CD4-positive, alpha-beta memory T cell (primary cell): Measurements from ENCODE around the gene ARMC9. TPM values are rescaled to one million over a fixed set of nuclear protein-coding genes. Genes with fewer than 3 reads are reported as not detected.

Source experiments
- CTCF ChIA-PET: fragments of 350-600 bp; sonication (Branson Sonifier 250); formaldehyde crosslinking; loops from one replicate; lab custom pipeline; 2021; ENCODE audit warnings: inconsistent platforms; ENCODE audit not compliant: partially characterized antibody; lab: Charles Lee
- POLR2A ChIA-PET: fragments of 350-600 bp; sonication (Branson Sonifier 250); formaldehyde crosslinking; loops from one replicate; lab custom pipeline; 2021; ENCODE audit not compliant: partially characterized antibody; lab: Charles Lee
- DNase-seq, 5 donors: peaks; one replicate each; pipeline versions ENCODE4 v3.0.0 to v3.0.0-alpha.2; 2020 to 2022; ENCODE audit warnings: mixed read lengths in 1 of 5
- H3K27ac ChIP-seq: one replicate; pipeline ENCODE4 v1.7.0; 2013; ENCODE audit warnings: low read depth, low read length
- H3K27me3 ChIP-seq: 2 replicates; pipeline ENCODE4 v1.7.0; 2013; ENCODE audit warnings: mild to moderate bottlenecking, low read length, moderate library complexity; ENCODE audit not compliant: insufficient read depth
- H3K36me3 ChIP-seq: 2 replicates; pipeline ENCODE4 v1.7.0; 2013; ENCODE audit warnings: mild to moderate bottlenecking, low read length, moderate library complexity; ENCODE audit not compliant: insufficient read depth
- H3K4me1 ChIP-seq: 2 replicates; pipeline ENCODE4 v1.7.0; 2013; ENCODE audit warnings: mild to moderate bottlenecking, low read length, moderate library complexity; ENCODE audit not compliant: insufficient read depth
- H3K4me3 ChIP-seq, 2 donors: one replicate each; pipeline ENCODE4 v1.7.0; 2013; ENCODE audit warnings: low read length in 2 of 2, mild to moderate bottlenecking in 1 of 2
- H3K9me3 ChIP-seq, 2 donors: one replicate each; pipeline ENCODE4 v1.7.0; 2013; ENCODE audit warnings: low read length in 2 of 2, control low read depth in 1 of 2; ENCODE audit not compliant: control insufficient read depth in 1 of 2
- H3K27ac Mint-ChIP-seq, 7 donors: one replicate each; pipeline ENCODE4 v1.8.0; 2020 to 2021; ENCODE audit warnings: mixed read lengths in 7 of 7, mild to moderate bottlenecking in 6 of 7, inconsistent platforms in 3 of 7, moderate library complexity in 3 of 7
- H3K27me3 Mint-ChIP-seq, 2 donors: one replicate each; pipeline ENCODE4 v1.8.0; 2020 to 2021; ENCODE audit warnings: mixed read lengths in 2 of 2
- H3K36me3 Mint-ChIP-seq, 2 donors: one replicate each; pipeline ENCODE4 v1.8.0; 2020 to 2021; ENCODE audit warnings: mixed read lengths in 2 of 2, inconsistent platforms in 1 of 2, mild to moderate bottlenecking in 1 of 2
- H3K4me1 Mint-ChIP-seq, 4 donors: one replicate each; pipeline ENCODE4 v1.8.0; 2020 to 2021; ENCODE audit warnings: mixed read lengths in 4 of 4, mild to moderate bottlenecking in 1 of 4
- H3K4me3 Mint-ChIP-seq, 8 donors: one replicate each; pipeline ENCODE4 v1.8.0; 2020 to 2021; ENCODE audit warnings: mixed read lengths in 8 of 8, mild to moderate bottlenecking in 7 of 8, moderate library complexity in 6 of 8, inconsistent platforms in 3 of 8
- H3K9me3 Mint-ChIP-seq, 8 donors: one replicate each; pipeline ENCODE4 v1.8.0; 2020 to 2021; ENCODE audit warnings: mixed read lengths in 8 of 8, mild to moderate bottlenecking in 5 of 8, inconsistent platforms in 3 of 8, moderate library complexity in 1 of 8
- intact Hi-C: fragments of 100-400 bp; cut with micrococcal nuclease; formaldehyde crosslinking; loops from one replicate; pipeline ENCODE4 v1.15.1; 2023
- polyA plus RNA-seq, 2 donors: library from polyadenylated mRNA; unstranded; fragments of 300-500 nt; fragmentation: Illumina TruSeq; gene quantifications; one replicate each; pipeline ENCODE4 v1.2.3, GENCODE V29; 2021
- total RNA-seq, 2 experiments: library from RNA; stranded (reverse); gene quantifications; one replicate each; pipeline ENCODE4 v1.2.3, GENCODE V29; 2021

ARMC9 gene
- total and polyA plus RNA-seq, 4 experiments from 2014 or later, result 0.50 to 1.4 (median 1.1) TPM; not detected in 1

GRCh38 chr2:231353469-231353868 lies 155.0 kb downstream of the ARMC9 start:
- Histone ChIP-seq H3K27ac (no peak overlapping the region), H3K4me1 (no peaks in the 10 kb centered on the region), H3K9me3 (no peaks in the 10 kb centered on the region), H3K27me3 (no peaks in the 10 kb centered on the region), H3K4me3 (no peak overlapping the region), H3K36me3 (no peaks in the 10 kb centered on the region)
- H3K27ac Mint-ChIP-seq, result no peak overlapping the region
- no peaks in the 10 kb centered on the region for H3K9me3 Mint-ChIP-seq
- DNase-seq, result no peak
- ChIA-PET POLR2A (no interaction called here), CTCF (no interaction called here)
- no peak overlapping the region for H3K4me3 Mint-ChIP-seq
- no peaks in the 10 kb centered on the region for H3K36me3 Mint-ChIP-seq
- no peaks in the 10 kb centered on the region for H3K4me1 Mint-ChIP-seq
- peaks cover 4 to 6% of the 10 kb centered on the region in 2 donors for H3K27me3 Mint-ChIP-seq
- intact Hi-C loops, result no loop called here

GRCh38 chr2:231355508-231356465 lies 157.4 kb downstream of the ARMC9 start:
- peaks cover 0 to 6% of the 10 kb centered on the region in 2 donors for H3K27me3 Mint-ChIP-seq

GRCh38 chr2:231356466-231356844 lies 158.0 kb downstream of the ARMC9 start:
- no peak for DNase-seq
- Histone ChIP-seq H3K27ac (no peak overlapping the region), H3K9me3 (no peaks in the 10 kb centered on the region)

More at GRCh38 chr2:231355508-231356465, 157.4 kb downstream of the ARMC9 start:
- CTCF ChIA-PET, result no interaction called here
- no peak overlapping the region for H3K27ac Mint-ChIP-seq
- no peak overlapping the region for H3K4me3 Mint-ChIP-seq
- no peaks in the 10 kb centered on the region for H3K9me3 ChIP-seq
- no peaks in the 10 kb centered on the region for H3K36me3 ChIP-seq
- no peaks in the 10 kb centered on the region for H3K27me3 ChIP-seq
- no peak overlapping the region for H3K4me3 ChIP-seq
- H3K9me3 Mint-ChIP-seq, result no peaks in the 10 kb centered on the region
- no peak for DNase-seq
- POLR2A ChIA-PET, result no interaction called here
- no peaks in the 10 kb centered on the region for H3K4me1 Mint-ChIP-seq
- no peak overlapping the region for H3K27ac ChIP-seq
- no peaks in the 10 kb centered on the region for H3K4me1 ChIP-seq
- no peaks in the 10 kb centered on the region for H3K36me3 Mint-ChIP-seq
- intact Hi-C loops, result no loop called here

GRCh38 chr2:231357048-231357447 lies 158.6 kb downstream of the ARMC9 start:
- Histone ChIP-seq H3K9me3 (no peaks in the 10 kb centered on the region), H3K4me1 (no peaks in the 10 kb centered on the region), H3K4me3 (no peak overlapping the region), H3K36me3 (no peaks in the 10 kb centered on the region), H3K27me3 (no peaks in the 10 kb centered on the region), H3K27ac (no peak overlapping the region)
- Mint-ChIP-seq H3K36me3 (no peaks in the 10 kb centered on the region), H3K27ac (no peak overlapping the region), H3K27me3 (peaks cover 0 to 6% of the 10 kb centered on the region in 2 donors), H3K9me3 (no peaks in the 10 kb centered on the region), H3K4me3 (no peak overlapping the region), H3K4me1 (peaks cover 0 to 2% (median under 1%) of the 10 kb centered on the region in 4 donors)
- ChIA-PET POLR2A (no interaction called here), CTCF (no interaction called here)
- no peak for DNase-seq
- intact Hi-C loops, result no loop called here

More at GRCh38 chr2:231356466-231356844, 158.0 kb downstream of the ARMC9 start:
- ChIA-PET POLR2A (no interaction called here), CTCF (no interaction called here)
- H3K27me3 ChIP-seq, result no peaks in the 10 kb centered on the region
- H3K4me3 ChIP-seq, result no peak overlapping the region
- H3K27me3 Mint-ChIP-seq, result peaks cover 0 to 6% of the 10 kb centered on the region in 2 donors
- no peaks in the 10 kb centered on the region for H3K36me3 ChIP-seq
- no peaks in the 10 kb centered on the region for H3K9me3 Mint-ChIP-seq
- H3K4me1 Mint-ChIP-seq, result no peaks in the 10 kb centered on the region
- no peak overlapping the region for H3K4me3 Mint-ChIP-seq
- no peaks in the 10 kb centered on the region for H3K36me3 Mint-ChIP-seq
- no peak overlapping the region for H3K27ac Mint-ChIP-seq
- intact Hi-C loops, result no loop called here
- no peaks in the 10 kb centered on the region for H3K4me1 ChIP-seq

GRCh38 chr2:231357931-231358330 lies 159.5 kb downstream of the ARMC9 start:
- ChIA-PET POLR2A (no interaction called here), CTCF (no interaction called here)
- Mint-ChIP-seq H3K4me1 (peaks cover 0 to 9% (median 5%) of the 10 kb centered on the region in 4 donors), H3K9me3 (no peaks in the 10 kb centered on the region), H3K27me3 (peaks cover 0 to 5% of the 10 kb centered on the region in 2 donors), H3K27ac (no peak overlapping the region), H3K4me3 (no peak overlapping the region), H3K36me3 (no peaks in the 10 kb centered on the region)
- no peaks in the 10 kb centered on the region for H3K27me3 ChIP-seq
- H3K4me3 ChIP-seq, result no peak overlapping the region
- DNase-seq, result no peak
- no peaks in the 10 kb centered on the region for H3K4me1 ChIP-seq
- H3K36me3 ChIP-seq, result no peaks in the 10 kb centered on the region
- intact Hi-C loops, result no loop called here
- no peaks in the 10 kb centered on the region for H3K9me3 ChIP-seq
- H3K27ac ChIP-seq, result no peak overlapping the region

GRCh38 chr2:231359441-231359840 lies 161.0 kb downstream of the ARMC9 start:
- intact Hi-C loops, result no loop called here
- Histone ChIP-seq H3K9me3 (no peaks in the 10 kb centered on the region), H3K4me3 (no peak overlapping the region), H3K27ac (no peak overlapping the region), H3K27me3 (no peaks in the 10 kb centered on the region), H3K4me1 (no peaks in the 10 kb centered on the region), H3K36me3 (no peaks in the 10 kb centered on the region)
- H3K36me3 Mint-ChIP-seq, result no peaks in the 10 kb centered on the region
- no peak for DNase-seq
- no peak overlapping the region for H3K27ac Mint-ChIP-seq
- peaks cover 0 to 5% of the 10 kb centered on the region in 2 donors for H3K27me3 Mint-ChIP-seq
- H3K4me1 Mint-ChIP-seq, result peaks cover 0 to 10% (median 5%) of the 10 kb centered on the region in 4 donors
- CTCF ChIA-PET, result interaction anchor here (0.7 kb wide), 1 partner anchor 464 kb away, joined by 3 read pairs; no protein-coding TSS in a partner anchor
- no peak overlapping the region for H3K4me3 Mint-ChIP-seq
- POLR2A ChIA-PET, result interaction anchor here (0.6 kb wide), 1 partner anchor 193 kb away, joined by 3 read pairs; no protein-coding TSS in a partner anchor
- no peaks in the 10 kb centered on the region for H3K9me3 Mint-ChIP-seq

GRCh38 chr2:231359948-231360347 lies 161.5 kb downstream of the ARMC9 start:
- no peaks in the 10 kb centered on the region for H3K36me3 ChIP-seq
- POLR2A ChIA-PET, result interaction anchor here (0.6 kb wide), 1 partner anchor 192 kb away, joined by 3 read pairs; no protein-coding TSS in a partner anchor
- no peak overlapping the region for H3K4me3 ChIP-seq

More at GRCh38 chr2:231359948-231360347, 161.5 kb downstream of the ARMC9 start:
- Mint-ChIP-seq H3K27ac (no peak overlapping the region), H3K4me1 (peaks cover 0 to 10% (median 5%) of the 10 kb centered on the region in 4 donors), H3K4me3 (no peak overlapping the region), H3K36me3 (no peaks in the 10 kb centered on the region), H3K27me3 (peaks cover 0 to 7% of the 10 kb centered on the region in 2 donors), H3K9me3 (no peaks in the 10 kb centered on the region)
- no peaks in the 10 kb centered on the region for H3K4me1 ChIP-seq
- no peaks in the 10 kb centered on the region for H3K27me3 ChIP-seq
- CTCF ChIA-PET, result no interaction called here
- H3K9me3 ChIP-seq, result no peaks in the 10 kb centered on the region
- intact Hi-C loops, result no loop called here
- DNase-seq, result no peak
- no peak overlapping the region for H3K27ac ChIP-seq
